Uterus (tissue), 2 donors: ENCODE measurements around the gene PAWR.

ENCODE experiments used
- POLR2A ChIP-seq, 2 donors: fragments of 450-650 bp; IDR thresholded peaks; one replicate each; pipeline ENCODE4 v1.6.1; 2016; ENCODE audit warnings: antibody characterized with exemption in 2 of 2, mild to moderate bottlenecking in 1 of 2, moderate library complexity in 1 of 2
- TF ChIP-seq, protein P1 (sequence below), 4 experiments: fragments of 200-600 bp in 2 of 4; fragments of 450-650 bp in 2 of 4; sonication (generic) in 2 of 4; IDR thresholded peaks; one replicate each; pipeline ENCODE4 v1.5.1; 2016 to 2019; ENCODE audit warnings: antibody characterized with exemption in 4 of 4, mild to moderate bottlenecking in 2 of 4, moderate library complexity in 1 of 4

DNA sequence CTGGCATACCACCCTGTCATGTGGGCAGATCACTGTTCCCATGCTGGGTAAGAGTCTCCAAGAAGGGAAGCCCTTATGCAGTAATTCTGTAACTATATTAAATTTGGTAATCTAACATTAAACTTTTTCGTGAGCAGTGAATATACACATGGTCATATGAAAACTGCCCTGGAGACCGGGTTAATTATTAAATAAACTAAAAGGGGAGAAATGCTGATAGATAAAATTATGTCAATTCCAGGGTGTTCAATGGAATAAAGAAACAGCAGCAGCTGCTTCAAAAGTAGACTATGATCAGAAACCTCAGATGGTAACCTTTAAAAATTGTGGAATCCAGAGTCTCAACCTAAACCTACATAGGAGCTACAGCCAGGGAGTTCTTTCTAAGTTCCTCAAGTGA is 100.0 kb downstream of the PAWR start:
- TF ChIP-seq, protein P1, sequence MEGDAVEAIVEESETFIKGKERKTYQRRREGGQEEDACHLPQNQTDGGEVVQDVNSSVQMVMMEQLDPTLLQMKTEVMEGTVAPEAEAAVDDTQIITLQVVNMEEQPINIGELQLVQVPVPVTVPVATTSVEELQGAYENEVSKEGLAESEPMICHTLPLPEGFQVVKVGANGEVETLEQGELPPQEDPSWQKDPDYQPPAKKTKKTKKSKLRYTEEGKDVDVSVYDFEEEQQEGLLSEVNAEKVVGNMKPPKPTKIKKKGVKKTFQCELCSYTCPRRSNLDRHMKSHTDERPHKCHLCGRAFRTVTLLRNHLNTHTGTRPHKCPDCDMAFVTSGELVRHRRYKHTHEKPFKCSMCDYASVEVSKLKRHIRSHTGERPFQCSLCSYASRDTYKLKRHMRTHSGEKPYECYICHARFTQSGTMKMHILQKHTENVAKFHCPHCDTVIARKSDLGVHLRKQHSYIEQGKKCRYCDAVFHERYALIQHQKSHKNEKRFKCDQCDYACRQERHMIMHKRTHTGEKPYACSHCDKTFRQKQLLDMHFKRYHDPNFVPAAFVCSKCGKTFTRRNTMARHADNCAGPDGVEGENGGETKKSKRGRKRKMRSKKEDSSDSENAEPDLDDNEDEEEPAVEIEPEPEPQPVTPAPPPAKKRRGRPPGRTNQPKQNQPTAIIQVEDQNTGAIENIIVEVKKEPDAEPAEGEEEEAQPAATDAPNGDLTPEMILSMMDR (IDR thresholded peaks at IDR 0.05) = no peak
- TF ChIP-seq POLR2A (IDR thresholded peaks at IDR 0.05) = no peak
